ENCODE results near the gene PCDHGB3. TPM values are rescaled to one million over a fixed set of nuclear protein-coding genes. Genes with fewer than 3 reads are reported as not detected.
"Not testable (repeated sequence)": the region's sequence is repeated elsewhere in the genome, so short reads cannot be mapped to it uniquely, and the experiment has no call there.

The PCDHGB3 gene
- total RNA-seq, 6 experiments from 2014 or later: 3.9 to 4.5 (median 4.3) TPM

DNA sequence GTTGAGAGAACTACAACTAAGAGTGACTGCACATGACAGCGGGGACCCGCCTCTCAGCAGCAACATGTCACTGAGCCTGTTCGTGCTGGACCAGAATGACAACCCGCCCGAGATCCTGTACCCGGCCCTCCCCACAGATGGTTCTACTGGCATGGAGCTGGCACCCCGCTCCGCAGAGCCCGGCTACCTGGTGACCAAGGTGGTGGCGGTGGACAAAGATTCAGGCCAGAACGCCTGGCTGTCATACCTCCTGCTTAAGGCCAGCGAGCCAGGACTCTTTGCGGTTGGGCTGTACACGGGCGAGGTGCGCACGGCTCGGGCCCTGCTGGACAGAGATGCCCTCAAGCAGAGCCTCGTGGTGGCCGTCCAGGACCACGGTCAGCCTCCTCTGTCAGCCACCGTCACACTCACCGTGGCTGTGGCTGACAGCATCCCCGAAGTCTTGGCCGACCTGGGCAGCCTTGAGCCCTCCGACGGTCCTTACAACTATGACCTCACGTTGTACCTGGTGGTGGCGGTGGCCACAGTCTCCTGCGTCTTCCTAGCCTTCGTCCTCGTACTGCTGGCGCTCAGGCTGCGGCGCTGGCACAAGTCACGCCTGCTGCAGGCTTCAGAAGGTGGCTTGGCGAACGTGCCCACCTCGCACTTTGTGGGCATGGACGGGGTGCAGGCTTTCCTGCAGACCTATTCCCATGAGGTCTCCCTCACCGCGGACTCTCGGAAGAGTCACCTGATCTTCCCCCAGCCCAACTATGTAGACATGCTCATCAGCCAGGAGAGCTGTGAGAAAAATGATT, 14.6 kb downstream of the PCDHGB3 start:
- TF ChIP-seq, protein P1, sequence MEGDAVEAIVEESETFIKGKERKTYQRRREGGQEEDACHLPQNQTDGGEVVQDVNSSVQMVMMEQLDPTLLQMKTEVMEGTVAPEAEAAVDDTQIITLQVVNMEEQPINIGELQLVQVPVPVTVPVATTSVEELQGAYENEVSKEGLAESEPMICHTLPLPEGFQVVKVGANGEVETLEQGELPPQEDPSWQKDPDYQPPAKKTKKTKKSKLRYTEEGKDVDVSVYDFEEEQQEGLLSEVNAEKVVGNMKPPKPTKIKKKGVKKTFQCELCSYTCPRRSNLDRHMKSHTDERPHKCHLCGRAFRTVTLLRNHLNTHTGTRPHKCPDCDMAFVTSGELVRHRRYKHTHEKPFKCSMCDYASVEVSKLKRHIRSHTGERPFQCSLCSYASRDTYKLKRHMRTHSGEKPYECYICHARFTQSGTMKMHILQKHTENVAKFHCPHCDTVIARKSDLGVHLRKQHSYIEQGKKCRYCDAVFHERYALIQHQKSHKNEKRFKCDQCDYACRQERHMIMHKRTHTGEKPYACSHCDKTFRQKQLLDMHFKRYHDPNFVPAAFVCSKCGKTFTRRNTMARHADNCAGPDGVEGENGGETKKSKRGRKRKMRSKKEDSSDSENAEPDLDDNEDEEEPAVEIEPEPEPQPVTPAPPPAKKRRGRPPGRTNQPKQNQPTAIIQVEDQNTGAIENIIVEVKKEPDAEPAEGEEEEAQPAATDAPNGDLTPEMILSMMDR (IDR thresholded peaks at IDR 0.05): no peak
- Mint-ChIP-seq H3K27ac (no peak overlapping the region), H3K27me3 (ENCODE audit: insufficient read depth) (no peaks in the 10 kb centered on the region), H3K4me3 (no peak overlapping the region), H3K36me3 (ENCODE audit: low read depth) (peaks cover 59% of the 10 kb centered on the region), H3K9me3 (peaks cover 67% of the 10 kb centered on the region), H3K4me1 (ENCODE audit: low read depth) (peaks cover 22% of the 10 kb centered on the region; the same call in 1 of the 2 replicates)
- DNase-seq: no peak

DNA sequence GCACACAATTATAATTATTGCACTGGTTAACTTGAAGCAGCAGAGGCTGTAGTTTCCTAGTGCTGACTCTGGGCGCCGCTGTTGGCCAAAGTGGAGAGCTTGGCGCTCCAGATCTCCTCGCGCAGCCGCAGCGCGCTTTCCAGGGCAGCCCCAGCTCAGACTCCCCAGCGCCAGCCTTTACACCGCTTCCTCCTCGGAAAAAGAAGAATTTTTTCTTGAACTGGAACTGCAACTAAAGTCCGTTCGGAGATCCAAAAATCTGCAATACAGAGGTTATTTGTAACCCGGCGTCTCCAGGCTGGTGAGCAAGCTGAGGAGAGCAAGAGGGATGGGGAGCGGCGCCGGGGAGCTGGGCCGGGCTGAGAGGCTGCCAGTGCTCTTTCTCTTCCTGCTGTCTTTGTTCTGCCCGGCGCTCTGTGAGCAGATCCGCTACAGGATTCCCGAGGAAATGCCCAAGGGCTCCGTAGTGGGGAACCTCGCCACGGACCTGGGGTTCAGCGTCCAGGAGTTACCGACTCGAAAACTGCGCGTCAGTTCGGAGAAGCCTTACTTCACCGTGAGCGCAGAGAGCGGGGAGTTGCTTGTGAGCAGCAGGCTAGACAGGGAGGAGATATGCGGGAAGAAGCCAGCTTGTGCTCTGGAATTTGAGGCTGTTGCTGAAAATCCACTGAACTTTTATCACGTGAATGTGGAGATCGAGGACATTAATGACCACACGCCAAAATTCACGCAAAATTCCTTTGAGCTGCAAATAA, 17.7 kb downstream of the PCDHGB3 start, which contains the start of gene PCDHGB4:
PCDHGB4 (plus strand) TSS at position 142 of the 755 bp plus-strand sequence; CDS start at position 329, 187 bp downstream.
- peak within 1 kb of the TSS; percentile 79 for H3K4me3 Mint-ChIP-seq
- not testable (repeated sequence) for DNase-seq; H3K27ac Mint-ChIP-seq; H3K27me3 Mint-ChIP-seq (ENCODE audit: insufficient read depth)
- peaks cover 58% of the 10 kb centered on the region for H3K36me3 Mint-ChIP-seq (ENCODE audit: low read depth)
- peaks cover 76% of the 10 kb centered on the region for H3K9me3 Mint-ChIP-seq
- TF ChIP-seq, protein P1 (IDR thresholded peaks at IDR 0.05): peak; percentile 57
- H3K4me1 Mint-ChIP-seq (ENCODE audit: low read depth): peaks cover 26% of the 10 kb centered on the region

GRCh38 chr5:141388661-141389060, 18.6 kb downstream of the PCDHGB3 start:
- DNase-seq: no peak
- Mint-ChIP-seq H3K27me3 (ENCODE audit: insufficient read depth) (no peaks in the 10 kb centered on the region; the same call in 1 of the 2 replicates), H3K9me3 (peaks cover 73% of the 10 kb centered on the region), H3K27ac (no peak overlapping the region), H3K4me1 (ENCODE audit: low read depth) (peaks cover 21% of the 10 kb centered on the region), H3K36me3 (ENCODE audit: low read depth) (peaks cover 57% of the 10 kb centered on the region), H3K4me3 (peak overlapping the region; percentile 67; the same call in 1 of the 2 replicates)
- TF ChIP-seq, protein P1 (IDR thresholded peaks at IDR 0.05): no peak

- peak overlapping the region; percentile 51; the same call in 1 of the 2 replicates for H3K4me3 Mint-ChIP-seq
- no peak overlapping the region for H3K27ac Mint-ChIP-seq
- no peaks in the 10 kb centered on the region; the same call in 1 of the 2 replicates for H3K27me3 Mint-ChIP-seq (ENCODE audit: insufficient read depth)
- H3K4me1 Mint-ChIP-seq (ENCODE audit: low read depth): peaks cover 21% of the 10 kb centered on the region
- peaks cover 59% of the 10 kb centered on the region for H3K36me3 Mint-ChIP-seq (ENCODE audit: low read depth)
- H3K9me3 Mint-ChIP-seq: peaks cover 73% of the 10 kb centered on the region
- TF ChIP-seq, protein P1 (IDR thresholded peaks at IDR 0.05): no peak
- DNase-seq: no peak
Measured at GRCh38 chr5:141389153-141390042, 19.4 kb downstream of the PCDHGB3 start.

All from HFFc6 (cell line).